Measurements from ENCODE around the gene NCK2. TPM values are rescaled to one million over a fixed set of nuclear protein-coding genes. Genes with fewer than 3 reads are reported as not detected.

NCK2 gene
- total and polyA plus RNA-seq, 10 of the 15 experiments (the other 5 are each of a cell fraction or from before 2014, with no cell fraction given) = 1.2 to 30.9 (median 14.1) TPM

DNA sequence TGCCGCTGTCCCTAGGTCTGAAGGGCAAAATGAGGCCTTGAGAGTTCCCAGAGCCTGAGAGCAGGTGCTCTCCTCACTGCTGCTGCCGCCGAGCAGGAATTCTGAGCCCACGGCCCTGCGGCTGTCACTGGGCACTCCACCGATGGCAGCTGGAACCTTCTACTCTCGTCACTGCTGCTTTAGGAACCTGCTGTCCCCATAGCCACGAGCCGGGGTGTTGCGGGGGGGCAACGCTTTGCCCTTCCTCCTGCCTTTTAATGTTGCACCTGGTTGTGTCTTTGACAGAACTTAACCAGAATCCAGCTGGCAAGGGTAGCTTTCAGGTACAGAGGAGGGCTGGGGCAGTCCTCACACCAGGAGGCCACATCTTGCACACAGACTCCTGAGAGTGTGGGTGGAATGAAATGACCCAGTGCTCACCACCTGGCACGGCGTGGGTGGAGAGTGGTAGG, 32.3 kb downstream of the NCK2 start:
- POLR2A ChIA-PET = interaction anchor here (0.8 kb wide), 1 partner anchor 21 kb away, joined by 3 read pairs; no protein-coding TSS in a partner anchor
- Histone ChIP-seq H3K36me3 (ENCODE audit: control insufficient read depth in 2 of 2, insufficient read depth in 2 of 2, low read length in 1 of 2) (peaks cover 0 to 2% of the 10 kb centered on the region in 2 experiments; a peak in 1 of 4 replicates), H4K20me1 (ENCODE audit: control insufficient read depth, insufficient read depth) (peaks cover 2% of the 10 kb centered on the region; the same call in 1 of the 2 replicates), H3K4me3 (no peak overlapping the region), H3K4me1 (ENCODE audit: control insufficient read depth, insufficient read depth, low read length) (peaks cover 26% of the 10 kb centered on the region), H2AFZ (ENCODE audit: control insufficient read depth, low read depth, low read length) (no peak overlapping the region), H3K27me3 (replicated peaks in 1 of 2; ENCODE audit: control insufficient read depth in 2 of 2, insufficient read depth in 2 of 2, low read length in 1 of 2) (no peaks in the 10 kb centered on the region), H3K9me3 (replicated peaks; ENCODE audit: control insufficient read depth, insufficient read depth, low read length) (no peaks in the 10 kb centered on the region), H3K27ac (ENCODE audit: control insufficient read depth, insufficient read depth) (no peak overlapping the region), H3K9ac (ENCODE audit: control insufficient read depth, insufficient read depth, low read length) (no peak overlapping the region), H3K4me2 (ENCODE audit: control insufficient read depth, insufficient read depth) (peak overlapping the region; percentile 85; the same call in 1 of the 2 replicates), H3K79me2 (ENCODE audit: control insufficient read depth, insufficient read depth, low read length) (peaks cover 52% of the 10 kb centered on the region)
- CTCF ChIA-PET = interaction anchor here (0.6 to 2.1 kb wide), 4 partner anchors 11 to 97 kb away, joined by 3 to 6 read pairs (median 4); no protein-coding TSS in a partner anchor
- WGBS (ENCODE audit: insufficient coverage, insufficient replicate concordance, low lambda C conversion rate, missing lambda C conversion rate) = 63% methylated on average over 9 of the region's 13 CpGs
- TF ChIP-seq CEBPB (IDR thresholded peaks at IDR 0.05; ENCODE audit: borderline replicate concordance in 1 of 2, low read depth in 2 of 2, low read length in 2 of 2) (no peak), EGR1 (IDR thresholded peaks at IDR 0.05; ENCODE audit: borderline replicate concordance in 1 of 2, low read depth in 2 of 2, low read length in 2 of 2) (0 out of 3 replicates have a peak, but pooled peaks of 1 of the 2 experiments have one; percentile 21), YBX1 (IDR thresholded peaks at IDR 0.05) (no peak), PAX8 (IDR thresholded peaks at IDR 0.05) (no peak), SREBF2 (IDR thresholded peaks at IDR 0.05; ENCODE audit: low read length) (no peak), GABPA (IDR thresholded peaks at IDR 0.05; ENCODE audit: low read depth) (no peak), SUPT20H (IDR thresholded peaks at IDR 0.05; ENCODE audit: borderline replicate concordance, control insufficient read depth, low read depth, low read length) (no peak), KLF5 (IDR thresholded peaks at IDR 0.05; ENCODE audit: partially characterized antibody) (no peak), ZNF274 (IDR thresholded peaks at IDR 0.05; ENCODE audit: insufficient read depth, insufficient read length) (no peak), TCF12 (IDR thresholded peaks at IDR 0.05; ENCODE audit: low read depth, low read length) (0 out of 2 replicates have a peak, but pooled peaks have one; percentile 40), PAX5 (IDR thresholded peaks at IDR 0.05; ENCODE audit: borderline replicate concordance, low read depth, low read length) (no peak), EED (IDR thresholded peaks at IDR 0.05; ENCODE audit: low read depth) (no peak), HDGF (IDR thresholded peaks at IDR 0.05) (no peak), ELK1 (IDR thresholded peaks at IDR 0.05; ENCODE audit: low read depth, low read length) (no peak)
- TF ChIP-seq, protein P1, sequence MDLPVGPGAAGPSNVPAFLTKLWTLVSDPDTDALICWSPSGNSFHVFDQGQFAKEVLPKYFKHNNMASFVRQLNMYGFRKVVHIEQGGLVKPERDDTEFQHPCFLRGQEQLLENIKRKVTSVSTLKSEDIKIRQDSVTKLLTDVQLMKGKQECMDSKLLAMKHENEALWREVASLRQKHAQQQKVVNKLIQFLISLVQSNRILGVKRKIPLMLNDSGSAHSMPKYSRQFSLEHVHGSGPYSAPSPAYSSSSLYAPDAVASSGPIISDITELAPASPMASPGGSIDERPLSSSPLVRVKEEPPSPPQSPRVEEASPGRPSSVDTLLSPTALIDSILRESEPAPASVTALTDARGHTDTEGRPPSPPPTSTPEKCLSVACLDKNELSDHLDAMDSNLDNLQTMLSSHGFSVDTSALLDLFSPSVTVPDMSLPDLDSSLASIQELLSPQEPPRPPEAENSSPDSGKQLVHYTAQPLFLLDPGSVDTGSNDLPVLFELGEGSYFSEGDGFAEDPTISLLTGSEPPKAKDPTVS (IDR thresholded peaks at IDR 0.05; ENCODE audit: low read depth, low read length) = no peak
- TF ChIP-seq, protein P2, sequence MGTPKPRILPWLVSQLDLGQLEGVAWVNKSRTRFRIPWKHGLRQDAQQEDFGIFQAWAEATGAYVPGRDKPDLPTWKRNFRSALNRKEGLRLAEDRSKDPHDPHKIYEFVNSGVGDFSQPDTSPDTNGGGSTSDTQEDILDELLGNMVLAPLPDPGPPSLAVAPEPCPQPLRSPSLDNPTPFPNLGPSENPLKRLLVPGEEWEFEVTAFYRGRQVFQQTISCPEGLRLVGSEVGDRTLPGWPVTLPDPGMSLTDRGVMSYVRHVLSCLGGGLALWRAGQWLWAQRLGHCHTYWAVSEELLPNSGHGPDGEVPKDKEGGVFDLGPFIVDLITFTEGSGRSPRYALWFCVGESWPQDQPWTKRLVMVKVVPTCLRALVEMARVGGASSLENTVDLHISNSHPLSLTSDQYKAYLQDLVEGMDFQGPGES (IDR thresholded peaks at IDR 0.05) = no peak
- SMC1A ChIA-PET (ENCODE audit: uncharacterized antibody, unreplicated experiment) = interaction anchor here (0.6 to 2.8 kb wide), 8 partner anchors 11 to 230 kb away, joined by 3 to 10 read pairs (median 4); no protein-coding TSS in a partner anchor
- RAD21 ChIA-PET (ENCODE audit: unreplicated experiment) = interaction anchor here (0.7 to 1.9 kb wide), 4 partner anchors 13 to 35 kb away, joined by 3 to 7 read pairs (median 4); no protein-coding TSS in a partner anchor
- intact Hi-C loops (cut with micrococcal nuclease; ENCODE audit: unreplicated experiment) = no loop called here
- in situ Hi-C loops (cut with MboI) = no loop called here
- no TSS peak for BruUV-seq (replicated peaks)
- ATAC-seq (peak; percentile 25), DNase-seq (ENCODE audit: low read depth, low spot score) (no peak), FAIRE-seq (no peak)

All from GM12878 (cell line).